Activated naive CD4-positive, alpha-beta T cell treated with anti-CD3 and anti-CD28 coated beads, Interleukin-2, amount 10 ng/mL, durations not matched to agents 7 days and 5 days (primary cell): ENCODE measurements around the gene TAX1BP3.

ENCODE experiments used
- CTCF ChIA-PET: fragments of 350-600 bp; sonication (Branson Sonifier 250); formaldehyde crosslinking; loops from one replicate; lab custom pipeline; 2021; ENCODE audit warnings: antibody characterized with exemption; lab: Charles Lee
- DNase-seq: peaks from one replicate; pipeline ENCODE4 v3.0.0-alpha.2; 2020
- H3K27ac Mint-ChIP-seq: one replicate; pipeline ENCODE4 v1.8.0; 2021; ENCODE audit warnings: mild to moderate bottlenecking, moderate library complexity, mixed read lengths
- H3K27me3 Mint-ChIP-seq: one replicate; pipeline ENCODE4 v1.8.0; 2021; ENCODE audit warnings: mild to moderate bottlenecking, mixed read lengths
- H3K36me3 Mint-ChIP-seq: one replicate; pipeline ENCODE4 v1.8.0; 2021; ENCODE audit warnings: mixed read lengths
- H3K4me1 Mint-ChIP-seq: one replicate; pipeline ENCODE4 v1.8.0; 2021; ENCODE audit warnings: mixed read lengths
- H3K4me3 Mint-ChIP-seq: one replicate; pipeline ENCODE4 v1.8.0; 2021; ENCODE audit warnings: mild to moderate bottlenecking, moderate library complexity, mixed read lengths
- H3K9me3 Mint-ChIP-seq: one replicate; pipeline ENCODE4 v1.8.0; 2021; ENCODE audit warnings: mixed read lengths

TAX1BP3 gene

DNA sequence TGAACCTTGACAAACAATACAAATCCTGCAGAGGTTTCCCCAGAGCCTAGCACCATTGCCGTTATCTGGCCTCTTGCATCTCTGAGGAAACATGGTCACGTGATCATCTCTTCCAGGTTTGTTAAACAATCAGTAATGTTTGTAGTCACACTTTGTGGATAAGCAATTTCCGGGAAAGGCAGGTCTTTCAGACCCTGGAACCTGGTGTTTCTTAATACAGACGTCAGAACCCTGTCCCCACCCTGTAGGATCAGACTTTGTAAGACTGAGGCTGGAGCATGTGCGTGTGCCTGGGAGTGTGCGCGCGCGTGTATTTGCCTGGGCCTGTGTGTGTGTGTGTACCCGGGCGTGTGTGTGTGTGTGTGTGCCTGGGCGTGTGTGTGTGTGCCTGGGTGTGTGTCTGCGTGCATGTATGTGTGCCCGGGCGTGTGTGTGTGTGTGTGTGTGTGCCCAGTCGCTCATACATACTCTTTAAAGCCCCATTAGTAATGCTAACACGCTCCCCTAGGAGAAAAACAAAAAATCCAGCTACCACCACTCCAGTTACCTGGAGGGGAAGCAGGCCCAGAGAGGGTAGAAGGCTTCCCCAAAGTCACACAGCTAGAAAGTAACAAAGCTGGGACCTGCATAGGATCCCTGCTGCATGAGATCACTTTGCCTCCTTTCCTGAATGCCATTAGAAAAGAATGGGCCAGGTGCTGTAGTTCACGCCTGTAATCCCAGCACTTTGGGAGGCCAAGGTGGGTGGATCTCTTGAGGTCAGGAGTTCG is 26.5 kb downstream of the TAX1BP3 start:
- no peak overlapping the region for H3K27ac Mint-ChIP-seq
- CTCF ChIA-PET, result no interaction called here
- peaks cover 16% of the 10 kb centered on the region for H3K36me3 Mint-ChIP-seq
- H3K4me3 Mint-ChIP-seq, result no peak overlapping the region
- H3K27me3 Mint-ChIP-seq, result no peaks in the 10 kb centered on the region
- no peak for DNase-seq
- H3K4me1 Mint-ChIP-seq, result peaks cover 49% of the 10 kb centered on the region
- H3K9me3 Mint-ChIP-seq, result no peaks in the 10 kb centered on the region

DNA sequence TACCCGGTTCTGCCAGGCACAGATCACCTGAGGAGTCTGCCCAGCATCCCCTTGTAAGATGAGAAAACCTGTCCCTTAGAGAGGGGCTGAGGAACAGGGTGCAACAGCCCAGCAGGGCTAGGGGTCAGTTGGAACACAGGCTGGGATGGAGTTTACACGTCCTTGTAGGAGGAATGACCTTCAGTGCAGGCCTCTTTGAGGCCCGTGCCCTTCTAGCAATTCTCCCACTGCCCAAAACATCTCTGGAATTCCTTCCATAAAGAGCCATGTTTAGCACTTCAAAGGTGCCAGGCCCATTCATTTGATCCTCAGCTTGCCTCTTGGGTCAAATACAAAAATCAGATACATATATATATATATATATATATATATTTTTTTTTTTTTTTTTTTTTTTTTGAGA is 27.4 kb downstream of the TAX1BP3 start:
- peaks cover 16% of the 10 kb centered on the region for H3K36me3 Mint-ChIP-seq
- no peaks in the 10 kb centered on the region for H3K27me3 Mint-ChIP-seq
- H3K4me3 Mint-ChIP-seq, result no peak overlapping the region
- H3K27ac Mint-ChIP-seq, result peak overlapping the region; percentile 92
- H3K4me1 Mint-ChIP-seq, result peaks cover 49% of the 10 kb centered on the region
- CTCF ChIA-PET, result no interaction called here
- H3K9me3 Mint-ChIP-seq, result no peaks in the 10 kb centered on the region
- DNase-seq, result no peak

DNA sequence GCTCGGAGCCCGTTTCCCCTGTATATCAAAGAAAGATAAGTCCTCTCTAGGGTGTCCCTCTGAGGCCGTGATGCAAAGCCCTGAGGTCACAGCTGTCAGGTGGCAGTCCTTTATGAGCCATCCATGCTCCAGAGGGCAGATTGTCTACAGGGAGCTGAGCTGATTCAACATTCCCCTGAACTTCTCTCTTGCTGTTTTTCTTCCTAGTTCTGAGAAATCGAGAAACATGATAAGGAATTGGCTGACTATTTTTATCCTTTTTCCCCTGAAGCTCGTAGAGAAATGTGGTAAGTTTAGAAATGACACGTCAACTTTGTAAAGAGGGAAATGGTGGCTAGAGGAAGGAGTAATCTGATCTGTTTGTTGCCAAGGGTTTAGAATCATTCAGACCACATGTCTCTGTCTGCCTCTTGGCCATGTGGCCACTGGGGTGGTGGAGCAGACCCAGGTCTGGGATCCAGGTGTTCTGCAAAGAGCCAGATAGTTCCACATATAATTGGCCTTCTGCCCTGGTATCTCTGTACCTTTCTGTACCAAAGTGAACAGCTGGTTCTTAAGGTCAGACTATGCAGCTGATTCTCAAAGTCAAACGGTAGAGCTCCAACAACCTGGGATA is 28.3 kb downstream of the TAX1BP3 start:
- peaks cover 15% of the 10 kb centered on the region for H3K36me3 Mint-ChIP-seq
- no peaks in the 10 kb centered on the region for H3K27me3 Mint-ChIP-seq
- H3K9me3 Mint-ChIP-seq, result no peaks in the 10 kb centered on the region
- peak overlapping the region; percentile 49 for H3K4me3 Mint-ChIP-seq
- H3K4me1 Mint-ChIP-seq, result peaks cover 53% of the 10 kb centered on the region
- peak overlapping the region; percentile 92 for H3K27ac Mint-ChIP-seq
- CTCF ChIA-PET, result interaction anchor here (1.0 kb wide), 1 partner anchor 10 kb away, joined by 4 read pairs; no protein-coding TSS in a partner anchor
- DNase-seq, result peak; percentile 40

DNA sequence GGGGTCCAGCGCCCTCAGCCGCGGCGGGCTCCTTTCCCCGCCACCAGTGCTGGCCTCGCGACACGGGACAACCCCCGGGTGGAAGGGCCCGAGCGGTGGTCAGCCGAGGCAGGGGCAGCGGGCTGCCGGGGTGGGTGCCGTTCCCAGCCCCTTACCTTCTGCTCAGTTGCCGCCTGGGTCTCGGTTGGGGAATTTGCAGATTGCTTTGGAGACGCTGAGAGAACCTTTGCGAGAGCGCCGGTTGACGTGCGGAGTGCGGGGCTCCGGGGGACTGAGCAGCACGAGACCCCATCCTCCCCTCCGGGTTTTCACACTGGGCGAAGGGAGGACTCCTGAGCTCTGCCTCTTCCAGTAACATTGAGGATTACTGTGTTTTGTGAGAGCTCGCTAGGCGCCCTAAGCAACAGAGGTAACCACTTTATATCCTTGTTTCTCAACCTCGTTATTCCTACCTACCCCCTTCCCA is 31.4 kb downstream of the TAX1BP3 start:
- Mint-ChIP-seq H3K4me1 (peaks cover 57% of the 10 kb centered on the region), H3K36me3 (peaks cover 19% of the 10 kb centered on the region), H3K27ac (peak overlapping the region; percentile 37), H3K9me3 (no peaks in the 10 kb centered on the region), H3K27me3 (no peaks in the 10 kb centered on the region), H3K4me3 (peak overlapping the region; percentile 91)
- CTCF ChIA-PET, result interaction anchor here (0.8 to 2.5 kb wide), 5 partner anchors 11 to 54 kb away, joined by 3 to 14 read pairs (median 3); no protein-coding TSS in a partner anchor
- no peak for DNase-seq

DNA sequence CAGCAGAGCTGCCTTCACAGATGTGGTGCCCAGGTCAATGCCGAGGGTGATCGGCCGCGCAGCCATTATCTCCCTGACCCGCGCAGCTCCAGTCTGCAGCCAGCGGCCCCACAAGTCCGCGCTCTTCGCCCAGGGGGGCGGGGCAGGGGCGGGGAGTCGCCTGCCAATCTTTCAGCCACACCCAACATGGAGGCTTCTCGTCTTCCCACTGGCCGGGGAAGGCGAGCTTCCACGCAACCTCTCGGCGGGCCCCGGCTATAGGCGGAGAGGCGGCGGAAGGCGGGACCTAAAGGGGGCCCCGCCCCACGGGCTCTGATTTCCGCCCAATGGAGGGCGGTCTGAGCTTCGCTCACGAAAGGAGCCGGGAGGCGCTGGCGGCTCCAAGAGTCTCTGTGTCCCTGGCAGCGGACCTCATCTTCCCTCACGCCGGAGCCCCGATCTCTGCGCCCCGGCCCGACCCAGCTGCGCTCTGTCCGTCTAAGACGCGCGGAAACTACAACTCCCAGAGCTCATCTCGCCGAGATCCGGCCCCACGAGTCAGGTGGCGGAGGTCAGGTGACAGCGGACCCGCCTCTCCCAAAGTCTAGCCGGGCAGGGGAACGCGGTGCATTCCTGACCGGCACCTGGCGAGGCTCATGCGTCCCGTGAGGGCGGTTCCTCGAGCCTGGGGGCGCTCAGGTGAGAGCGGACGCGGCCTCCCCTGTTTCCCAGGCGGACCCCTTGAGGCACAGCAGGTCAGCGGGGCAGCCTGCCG is 32.0 kb downstream of the TAX1BP3 start, which contains the start of the genes CTNS and SHPK:
CTNS (plus strand) TSS at position 607 of the 754 bp plus-strand sequence. CDS start 3,447 bp downstream, outside the sequence.
SHPK (minus strand) TSS at position 97 of the 754 bp plus-strand sequence; CDS start at position 66, 31 bp downstream.
- Mint-ChIP-seq H3K4me3 (peak within 1 kb of the TSS; percentile 91), H3K9me3 (no peaks in the 10 kb centered on the region), H3K27ac (peak within 1 kb of the TSS; percentile 95), H3K36me3 (peaks cover 17% of the 10 kb centered on the region), H3K27me3 (no peaks in the 10 kb centered on the region), H3K4me1 (peaks cover 51% of the 10 kb centered on the region)
- DNase-seq, result peak; percentile 97
- CTCF ChIA-PET, result interaction anchor here (0.8 to 2.5 kb wide), 5 partner anchors 11 to 54 kb away, joined by 3 to 14 read pairs (median 3); no protein-coding TSS in a partner anchor

DNA sequence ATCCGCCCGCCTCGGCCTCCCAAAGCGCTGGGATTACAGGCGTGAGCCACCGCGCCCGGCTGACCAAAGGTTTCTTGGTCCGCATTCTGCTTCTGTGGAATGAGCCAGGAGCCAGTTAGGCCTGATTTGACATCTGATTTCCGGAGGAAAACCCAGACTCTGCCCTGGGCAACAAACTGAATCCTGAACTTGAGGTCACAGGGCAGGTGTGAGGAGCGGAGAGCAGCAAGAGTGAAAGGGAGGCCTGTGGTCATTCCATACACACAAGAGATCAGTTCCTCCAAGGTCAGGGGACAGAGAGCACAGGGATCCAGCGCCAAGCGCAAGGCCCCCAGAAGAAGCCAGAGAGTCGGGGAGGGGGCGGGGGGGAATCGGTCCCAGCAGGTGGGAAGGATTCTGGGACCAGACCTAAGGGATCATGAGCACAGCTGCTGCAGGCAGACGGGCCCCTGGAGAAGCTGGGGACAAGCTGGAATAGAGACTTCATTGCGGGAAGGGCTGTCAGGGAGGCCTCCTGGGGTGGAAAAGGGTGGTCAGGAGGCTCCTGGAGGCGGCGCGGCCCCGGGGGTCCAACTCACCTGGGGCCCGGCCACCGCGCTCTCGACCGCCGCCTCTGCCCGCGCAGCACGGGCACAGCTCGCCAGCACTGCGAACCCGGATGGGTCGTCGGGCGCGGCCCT is 32.8 kb downstream of the TAX1BP3 start:
- no peak for DNase-seq
- CTCF ChIA-PET, result interaction anchor here (0.5 to 2.5 kb wide), 3 partner anchors 12 to 788 kb away, joined by 3 to 14 read pairs (median 6); no protein-coding TSS in a partner anchor
- Mint-ChIP-seq H3K27me3 (no peaks in the 10 kb centered on the region), H3K36me3 (peaks cover 17% of the 10 kb centered on the region), H3K4me3 (peak overlapping the region; percentile 91), H3K9me3 (no peaks in the 10 kb centered on the region), H3K4me1 (peaks cover 45% of the 10 kb centered on the region), H3K27ac (peak overlapping the region; percentile 95)

DNA sequence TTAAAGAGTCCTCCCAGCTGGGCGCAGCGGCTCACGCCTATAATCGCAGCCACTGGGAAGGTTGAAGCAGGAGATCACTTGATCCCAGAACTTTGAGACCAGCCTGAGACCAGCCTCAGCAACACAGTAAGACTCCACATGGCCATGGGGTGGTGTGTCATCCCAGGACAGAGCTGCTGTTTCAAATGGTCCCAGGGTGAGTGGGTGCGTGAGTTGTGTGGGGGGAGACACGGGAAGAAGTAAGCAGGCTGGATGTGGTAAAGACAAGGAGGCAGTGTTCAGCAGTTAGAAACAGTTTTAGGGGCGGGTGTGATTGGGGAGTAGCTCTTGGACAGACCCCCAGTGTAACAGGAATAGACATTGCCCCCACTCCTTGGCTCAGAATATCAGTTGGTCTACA is 36.1 kb downstream of the TAX1BP3 start:
- Mint-ChIP-seq H3K36me3 (peaks cover 19% of the 10 kb centered on the region), H3K27me3 (no peaks in the 10 kb centered on the region), H3K9me3 (no peaks in the 10 kb centered on the region), H3K27ac (no peak overlapping the region), H3K4me1 (peaks cover 16% of the 10 kb centered on the region), H3K4me3 (no peak overlapping the region)
- CTCF ChIA-PET, result interaction anchor here (1.0 to 1.3 kb wide), 2 partner anchors 11 to 16 kb away, joined by 3 read pairs; no protein-coding TSS in a partner anchor
- DNase-seq, result no peak

DNA sequence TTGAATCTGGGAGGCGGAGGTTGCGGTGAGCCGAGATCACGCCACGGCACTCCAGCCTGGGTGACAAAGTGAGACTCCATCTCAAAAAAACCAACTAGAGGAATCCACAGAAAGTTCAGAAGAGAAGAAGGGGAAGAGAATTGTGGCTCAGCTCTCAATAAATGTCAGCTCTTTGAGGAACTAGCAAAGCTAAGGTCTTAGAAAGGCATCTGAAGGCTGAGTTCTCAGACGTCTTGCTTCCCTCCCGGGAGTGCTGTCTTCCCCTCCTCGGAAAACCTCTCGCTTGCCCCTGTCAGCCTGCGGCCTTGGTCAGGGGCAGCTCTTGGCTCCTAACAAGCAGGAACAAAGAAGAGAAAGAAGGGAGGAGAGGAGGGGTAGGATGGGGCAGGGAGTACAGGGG is 37.6 kb downstream of the TAX1BP3 start:
- H3K27me3 Mint-ChIP-seq, result no peaks in the 10 kb centered on the region
- DNase-seq, result no peak
- H3K36me3 Mint-ChIP-seq, result peaks cover 25% of the 10 kb centered on the region
- no peak overlapping the region for H3K27ac Mint-ChIP-seq
- no peak overlapping the region for H3K4me3 Mint-ChIP-seq
- peaks cover 13% of the 10 kb centered on the region for H3K4me1 Mint-ChIP-seq
- CTCF ChIA-PET, result no interaction called here
- H3K9me3 Mint-ChIP-seq, result no peaks in the 10 kb centered on the region

DNA sequence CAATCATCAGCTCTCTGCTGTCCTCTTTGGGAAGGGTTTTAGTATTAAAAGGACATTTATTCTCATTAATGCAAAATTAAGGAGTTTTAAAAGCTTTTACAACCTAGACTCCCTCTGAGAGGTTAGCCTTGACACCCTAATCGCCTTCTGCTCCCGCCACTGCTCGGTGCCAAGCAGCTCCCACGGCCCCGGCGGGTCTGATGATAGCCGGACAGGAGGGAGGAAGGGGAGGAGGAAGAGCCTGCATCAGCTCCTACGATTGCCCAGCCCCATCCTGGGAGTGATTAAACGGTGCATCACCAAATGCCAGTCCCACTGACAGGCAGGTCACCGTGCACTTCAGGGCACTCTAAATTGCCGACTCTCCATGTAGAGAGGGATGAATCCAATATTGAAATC is 40.6 kb downstream of the TAX1BP3 start:
- no peak overlapping the region for H3K4me3 Mint-ChIP-seq
- no peak for DNase-seq
- CTCF ChIA-PET, result interaction anchor here (0.9 kb wide), 1 partner anchor 20 kb away, joined by 3 read pairs; no protein-coding TSS in a partner anchor
- peaks cover 2% of the 10 kb centered on the region for H3K4me1 Mint-ChIP-seq
- H3K9me3 Mint-ChIP-seq, result no peaks in the 10 kb centered on the region
- no peaks in the 10 kb centered on the region for H3K27me3 Mint-ChIP-seq
- H3K36me3 Mint-ChIP-seq, result peaks cover 21% of the 10 kb centered on the region
- H3K27ac Mint-ChIP-seq, result no peak overlapping the region

DNA sequence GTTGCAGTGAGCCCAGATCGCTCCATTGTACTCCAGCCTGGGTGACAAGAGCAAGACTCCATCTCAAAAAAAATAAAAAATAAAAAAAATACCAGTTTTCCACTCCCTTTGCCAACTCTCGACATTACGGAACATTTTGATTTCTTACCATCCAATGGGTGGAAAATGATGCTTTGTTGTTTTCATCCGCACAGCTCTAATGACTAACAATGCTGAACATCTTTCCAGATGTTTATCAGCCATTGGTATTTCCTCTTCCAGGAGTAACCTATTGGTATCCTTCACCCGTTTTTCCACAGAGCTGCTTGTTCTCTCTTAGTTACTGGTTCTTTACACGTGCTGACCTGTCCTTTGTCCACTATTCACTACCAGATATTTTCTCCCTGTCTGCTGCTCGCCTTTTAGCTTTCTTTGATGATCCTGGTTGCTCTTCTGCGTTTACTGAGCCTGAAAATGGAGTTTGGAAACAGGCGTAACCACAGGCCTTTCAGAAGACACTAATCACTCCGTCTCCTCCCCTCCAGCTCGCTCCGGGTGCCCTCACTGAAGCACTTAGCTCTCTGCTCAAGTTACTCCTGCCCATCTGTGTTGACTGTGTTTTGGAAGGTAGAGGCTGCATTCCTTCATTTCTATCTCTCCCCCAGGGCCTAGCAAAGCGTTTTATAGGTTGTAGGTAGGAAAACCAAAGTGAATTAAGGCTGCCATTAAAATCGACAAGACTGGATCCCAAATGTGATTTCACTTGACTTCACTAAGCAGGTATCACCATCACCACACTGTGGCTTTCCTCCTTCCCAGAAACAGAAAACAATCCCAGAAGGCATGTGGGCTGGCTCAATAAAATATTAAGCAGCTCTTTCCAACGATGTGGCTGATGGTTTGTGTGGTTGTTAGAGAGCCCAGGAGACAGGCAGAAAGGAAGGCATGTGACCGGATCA is 41.3 kb downstream of the TAX1BP3 start:
- DNase-seq, result no peak
- Mint-ChIP-seq H3K9me3 (no peaks in the 10 kb centered on the region), H3K4me3 (no peak overlapping the region), H3K4me1 (no peaks in the 10 kb centered on the region), H3K36me3 (peaks cover 18% of the 10 kb centered on the region), H3K27ac (no peak overlapping the region), H3K27me3 (no peaks in the 10 kb centered on the region)
- CTCF ChIA-PET, result interaction anchor here (0.9 kb wide), 1 partner anchor 21 kb away, joined by 3 read pairs; no protein-coding TSS in a partner anchor

DNA sequence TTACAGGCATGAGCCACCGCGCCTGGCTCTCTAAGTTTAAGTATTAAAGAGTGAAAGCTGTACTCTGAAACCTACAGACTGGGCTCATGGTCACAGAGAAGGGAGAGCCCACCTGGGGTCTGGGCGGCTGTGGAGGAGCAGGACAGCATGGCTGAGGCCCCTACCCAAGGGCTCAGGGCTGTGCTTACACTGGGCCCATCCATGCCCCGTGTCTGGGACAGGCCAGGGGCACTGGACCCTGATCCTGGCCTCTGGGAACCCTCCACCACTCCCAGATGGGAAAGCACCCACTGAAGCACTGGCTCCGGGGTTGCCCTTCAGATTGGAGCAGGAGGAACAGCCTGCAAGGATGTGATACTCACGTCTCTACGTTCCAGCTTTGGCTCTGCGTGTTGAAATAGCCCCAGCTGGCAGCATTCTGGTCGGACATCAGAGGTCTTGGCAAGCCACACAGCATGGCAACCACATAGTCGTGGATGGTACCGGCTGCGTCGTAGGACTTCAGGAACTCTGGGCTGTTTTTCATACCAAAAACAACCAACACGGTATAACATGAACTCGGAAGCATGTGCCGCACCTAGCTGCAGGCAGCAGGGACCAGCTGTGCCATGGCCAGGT is 45.3 kb downstream of the TAX1BP3 start:
- Mint-ChIP-seq H3K27ac (no peak overlapping the region), H3K9me3 (no peaks in the 10 kb centered on the region), H3K4me1 (no peaks in the 10 kb centered on the region), H3K4me3 (no peak overlapping the region), H3K36me3 (peaks cover 26% of the 10 kb centered on the region), H3K27me3 (no peaks in the 10 kb centered on the region)
- no peak for DNase-seq
- CTCF ChIA-PET, result interaction anchor here (0.7 to 1.3 kb wide), 2 partner anchors 14 to 22 kb away, joined by 3 read pairs; partner anchors contain the start of gene CTNS

DNA sequence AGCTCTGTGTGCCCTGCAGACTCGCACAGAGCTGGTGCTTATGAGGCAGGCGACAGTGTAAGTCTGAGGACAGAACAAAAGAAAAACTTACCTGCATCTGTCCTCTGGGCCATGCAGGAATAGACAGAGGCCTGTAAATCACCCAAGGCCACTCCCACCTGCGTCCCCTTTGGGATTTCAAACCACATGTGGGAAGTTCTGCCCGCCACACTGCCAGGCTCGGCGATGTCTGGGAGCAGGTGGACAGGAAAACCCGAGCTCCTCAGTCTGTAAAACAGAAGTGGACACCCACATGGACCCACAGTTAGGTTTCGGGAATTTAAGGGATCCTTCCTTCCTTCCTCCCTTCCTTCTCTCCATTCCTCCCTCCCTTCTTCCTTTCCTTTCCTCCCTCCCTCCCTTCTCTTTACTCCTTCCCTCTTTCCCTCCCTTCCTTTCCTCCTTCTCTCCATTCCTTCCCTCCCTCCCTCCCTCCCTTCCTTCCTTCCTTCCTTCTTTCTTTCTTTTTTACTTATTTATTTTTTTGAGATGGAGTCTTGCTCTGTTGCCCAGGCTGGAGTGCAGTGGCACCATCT is 47.1 kb downstream of the TAX1BP3 start:
- H3K4me1 Mint-ChIP-seq, result no peaks in the 10 kb centered on the region
- peaks cover 37% of the 10 kb centered on the region for H3K36me3 Mint-ChIP-seq
- DNase-seq, result no peak
- CTCF ChIA-PET, result no interaction called here
- H3K9me3 Mint-ChIP-seq, result peaks cover 2% of the 10 kb centered on the region
- no peaks in the 10 kb centered on the region for H3K27me3 Mint-ChIP-seq
- no peak overlapping the region for H3K4me3 Mint-ChIP-seq
- no peak overlapping the region for H3K27ac Mint-ChIP-seq
